Measurements from ENCODE around the gene RFT1.

DNA sequence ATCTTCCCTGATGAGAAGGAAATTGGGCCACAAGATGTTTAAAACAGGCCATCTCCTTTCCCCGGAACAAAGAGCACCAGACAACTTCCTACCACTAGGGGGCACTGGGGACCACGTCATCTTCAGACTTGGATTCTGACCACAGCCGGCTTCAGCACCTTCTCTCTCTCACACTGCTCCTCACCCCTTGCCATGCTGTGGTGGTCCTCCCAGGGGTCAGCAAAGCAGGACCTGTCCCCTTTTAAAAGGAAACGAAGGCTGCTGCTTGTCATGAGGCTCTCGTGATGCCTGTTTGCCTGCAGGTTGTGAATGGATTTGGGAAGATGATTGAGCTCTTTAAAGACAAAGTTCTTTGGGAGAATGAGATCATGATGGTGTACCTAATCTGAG lies 16.2 kb downstream of the RFT1 start:
- TF ChIP-seq, protein P1, sequence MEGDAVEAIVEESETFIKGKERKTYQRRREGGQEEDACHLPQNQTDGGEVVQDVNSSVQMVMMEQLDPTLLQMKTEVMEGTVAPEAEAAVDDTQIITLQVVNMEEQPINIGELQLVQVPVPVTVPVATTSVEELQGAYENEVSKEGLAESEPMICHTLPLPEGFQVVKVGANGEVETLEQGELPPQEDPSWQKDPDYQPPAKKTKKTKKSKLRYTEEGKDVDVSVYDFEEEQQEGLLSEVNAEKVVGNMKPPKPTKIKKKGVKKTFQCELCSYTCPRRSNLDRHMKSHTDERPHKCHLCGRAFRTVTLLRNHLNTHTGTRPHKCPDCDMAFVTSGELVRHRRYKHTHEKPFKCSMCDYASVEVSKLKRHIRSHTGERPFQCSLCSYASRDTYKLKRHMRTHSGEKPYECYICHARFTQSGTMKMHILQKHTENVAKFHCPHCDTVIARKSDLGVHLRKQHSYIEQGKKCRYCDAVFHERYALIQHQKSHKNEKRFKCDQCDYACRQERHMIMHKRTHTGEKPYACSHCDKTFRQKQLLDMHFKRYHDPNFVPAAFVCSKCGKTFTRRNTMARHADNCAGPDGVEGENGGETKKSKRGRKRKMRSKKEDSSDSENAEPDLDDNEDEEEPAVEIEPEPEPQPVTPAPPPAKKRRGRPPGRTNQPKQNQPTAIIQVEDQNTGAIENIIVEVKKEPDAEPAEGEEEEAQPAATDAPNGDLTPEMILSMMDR (IDR thresholded peaks at IDR 0.05) = peak in 1 of 3 donors; percentile 86
- no peak for TF ChIP-seq POLR2A (IDR thresholded peaks at IDR 0.05)

Data from lower leg skin (tissue), 3 donors.